Spleen (tissue), 7 donors: ENCODE measurements around the gene RABGAP1.

ENCODE experiments used
- CTCF ChIP-seq, 11 experiments: fragments of 200-600 bp in 7 of 11; fragments of 450-650 bp in 4 of 11; sonication (generic) in 4 of 11; IDR thresholded peaks in 8 of 11; conservative IDR thresholded peaks in 3 of 11; 1 replicate in 7 of 11; 2 replicates in 4 of 11; pipeline versions ENCODE4 v1.4.0 to v1.8.0; 2016 to 2021; ENCODE audit warnings: antibody characterized with exemption in 11 of 11, inconsistent platforms in 4 of 11, mild to moderate bottlenecking in 1 of 11
- POLR2A ChIP-seq, 3 donors: fragments of 450-650 bp; IDR thresholded peaks; one replicate each; pipeline ENCODE4 v1.5.1; 2017; ENCODE audit warnings: antibody characterized with exemption in 3 of 3, mild to moderate bottlenecking in 1 of 3
- POLR2AphosphoS5 ChIP-seq, 3 donors: sonication (generic); formaldehyde crosslinking; IDR thresholded peaks; one replicate each; pipeline ENCODE4 v1.5.1; 2017; ENCODE audit warnings: antibody characterized with exemption in 3 of 3
- donor health status: DM: no; HTN: no; CAD: no; lungs with moderate emphysema.
- donor health status: DM: no; HTN: no; CAD: no.
- donor health status: DM: no; HTN: no; CAD: no.

DNA sequence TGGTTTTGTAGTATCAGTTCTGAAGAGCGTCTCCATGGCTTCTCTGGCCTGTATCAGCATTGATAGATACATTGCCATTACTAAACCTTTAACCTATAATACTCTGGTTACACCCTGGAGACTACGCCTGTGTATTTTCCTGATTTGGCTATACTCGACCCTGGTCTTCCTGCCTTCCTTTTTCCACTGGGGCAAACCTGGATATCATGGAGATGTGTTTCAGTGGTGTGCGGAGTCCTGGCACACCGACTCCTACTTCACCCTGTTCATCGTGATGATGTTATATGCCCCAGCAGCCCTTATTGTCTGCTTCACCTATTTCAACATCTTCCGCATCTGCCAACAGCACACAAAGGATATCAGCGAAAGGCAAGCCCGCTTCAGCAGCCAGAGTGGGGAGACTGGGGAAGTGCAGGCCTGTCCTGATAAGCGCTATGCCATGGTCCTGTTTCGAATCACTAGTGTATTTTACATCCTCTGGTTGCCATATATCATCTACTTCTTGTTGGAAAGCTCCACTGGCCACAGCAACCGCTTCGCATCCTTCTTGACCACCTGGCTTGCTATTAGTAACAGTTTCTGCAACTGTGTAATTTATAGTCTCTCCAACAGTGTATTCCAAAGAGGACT lies 94.2 kb downstream of the RABGAP1 start:
- TF ChIP-seq POLR2A (IDR thresholded peaks at IDR 0.05) (no peak), CTCF (IDR thresholded peaks at IDR 0.05 in 8 of 11, conservative IDR thresholded peaks at IDR 0.05 in 3 of 11) (no peak), POLR2AphosphoS5 (IDR thresholded peaks at IDR 0.05) (no peak)
